NCI-H345 (cell line): Measurements from ENCODE around the gene TNN.

ENCODE experiments used
- DNase-seq: peaks from one replicate; lab custom pipeline; 2025; lab: John Stamatoyannopoulos, UW

Gene TNN

DNA sequence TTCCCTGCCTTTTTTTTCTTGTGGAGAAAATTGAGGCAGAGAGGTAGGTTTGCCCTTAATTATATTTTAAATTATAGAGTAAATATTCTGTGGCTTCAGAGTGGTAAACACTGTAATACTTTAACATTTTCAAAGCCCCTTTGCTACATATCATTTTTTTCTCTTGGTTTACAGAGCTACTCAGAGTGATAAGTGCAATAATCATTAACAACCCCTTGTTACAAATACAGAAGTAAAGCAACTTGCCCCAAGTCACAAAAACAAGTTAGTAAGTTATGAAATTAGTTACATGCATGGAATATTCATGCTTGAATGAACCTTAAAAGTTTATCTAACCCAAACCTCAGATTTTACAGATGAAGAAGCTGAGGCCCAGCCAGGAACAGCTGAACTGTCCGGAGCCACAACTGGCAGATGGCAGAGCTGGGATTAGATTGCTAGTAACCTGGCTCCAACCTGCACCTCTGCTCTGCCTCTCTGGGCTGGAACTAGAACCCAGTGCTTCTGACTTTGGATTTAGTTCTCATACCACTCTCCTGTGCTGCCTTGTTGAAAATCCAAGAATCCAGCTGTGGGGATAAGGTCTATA, 48.7 kb downstream of the TNN start:
- no peak for DNase-seq

DNA sequence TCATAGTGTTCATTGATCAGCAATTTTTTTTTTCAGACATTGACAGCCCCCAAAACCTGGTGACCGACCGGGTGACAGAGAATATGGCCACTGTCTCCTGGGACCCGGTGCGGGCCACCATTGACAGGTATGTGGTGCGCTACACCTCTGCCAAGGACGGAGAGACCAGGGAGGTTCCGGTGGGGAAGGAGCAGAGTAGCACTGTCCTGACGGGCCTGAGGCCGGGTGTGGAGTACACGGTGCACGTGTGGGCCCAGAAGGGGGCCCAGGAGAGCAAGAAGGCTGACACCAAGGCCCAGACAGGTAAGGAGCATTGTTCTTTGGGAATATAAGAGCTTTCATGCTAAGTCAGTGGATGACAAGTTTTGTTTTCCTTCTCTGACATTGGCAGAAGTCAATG, 49.3 kb downstream of the TNN start:
- no peak for DNase-seq

DNA sequence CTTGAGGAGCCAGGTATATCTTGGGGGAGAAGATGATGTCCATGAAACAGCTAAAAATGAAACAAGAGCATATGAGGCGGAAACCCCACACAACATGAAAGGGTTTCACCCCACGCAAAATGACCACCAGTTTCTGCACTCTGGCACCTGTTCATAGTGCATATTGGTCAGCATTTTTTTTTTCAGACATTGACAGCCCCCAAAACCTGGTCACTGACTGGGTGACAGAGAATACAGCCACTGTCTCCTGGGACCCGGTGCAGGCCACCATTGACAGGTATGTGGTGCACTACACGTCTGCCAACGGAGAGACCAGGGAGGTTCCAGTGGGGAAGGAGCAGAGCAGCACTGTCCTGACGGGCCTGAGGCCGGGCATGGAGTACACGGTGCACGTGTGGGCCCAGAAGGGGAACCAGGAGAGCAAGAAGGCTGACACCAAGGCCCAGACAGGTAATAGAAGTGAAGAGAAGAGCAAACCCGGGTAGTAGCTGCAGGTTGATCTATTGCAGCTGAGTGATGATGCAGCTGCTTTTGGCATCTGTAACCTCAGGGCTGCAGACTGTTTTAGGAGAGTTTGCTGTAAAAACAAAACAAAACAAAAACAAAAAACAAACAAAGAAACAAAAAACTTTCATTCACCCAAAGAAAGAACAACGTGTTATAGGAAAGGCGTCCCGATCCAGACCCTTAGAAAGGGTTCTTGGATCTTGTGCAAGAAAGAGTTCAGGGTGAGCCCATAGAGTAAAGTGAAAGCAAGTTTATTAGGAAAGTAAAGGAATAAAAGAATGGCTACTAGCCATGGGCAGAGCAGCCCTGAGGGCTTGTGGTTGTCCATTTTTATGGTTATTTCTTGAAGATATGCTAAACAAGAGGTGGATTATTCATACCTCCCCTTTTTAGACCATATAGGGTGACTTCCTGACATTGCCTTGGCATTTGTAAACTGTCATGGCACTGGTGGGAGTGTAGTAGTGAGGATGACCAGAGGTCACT, 51.0 kb downstream of the TNN start:
- no peak for DNase-seq

DNA sequence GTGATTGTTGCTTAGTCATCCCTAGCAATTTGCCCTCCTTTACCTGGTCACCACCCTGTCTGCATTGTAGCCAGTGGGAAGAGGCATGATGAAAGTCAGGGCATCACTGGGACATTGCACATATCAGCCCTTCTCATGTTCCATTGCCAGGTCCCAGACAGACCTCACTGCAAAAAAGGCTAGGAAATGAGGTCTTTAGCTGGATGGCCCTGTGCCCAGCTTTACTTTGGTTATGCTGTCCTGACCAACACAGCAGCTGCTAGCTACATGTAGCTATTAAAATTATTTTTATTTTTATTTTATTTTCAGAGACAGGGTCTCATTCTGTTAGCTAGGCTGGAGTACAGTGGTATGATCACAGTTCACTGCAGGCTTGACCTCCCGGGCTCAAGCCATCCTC, 52.9 kb downstream of the TNN start:
- DNase-seq = no peak

DNA sequence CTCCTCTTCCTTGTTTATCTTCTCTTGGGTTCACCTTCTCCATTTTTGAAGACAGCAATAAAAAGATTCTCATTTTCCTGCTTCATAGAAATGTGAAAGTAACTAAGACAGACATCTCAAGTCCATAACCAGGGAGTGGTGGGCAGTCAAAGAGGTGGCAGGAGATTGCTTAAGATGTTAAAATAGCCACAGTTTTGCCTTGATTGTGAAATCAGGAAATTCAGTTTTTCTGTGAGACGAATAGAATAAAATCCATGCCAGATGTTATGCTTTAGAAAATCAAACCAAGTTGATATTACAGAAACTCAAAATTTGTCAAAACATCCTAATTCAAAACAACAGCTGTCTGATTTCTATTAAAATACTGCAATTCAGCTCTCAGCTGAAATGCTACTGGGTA, 57.2 kb downstream of the TNN start:
- DNase-seq = no peak

DNA sequence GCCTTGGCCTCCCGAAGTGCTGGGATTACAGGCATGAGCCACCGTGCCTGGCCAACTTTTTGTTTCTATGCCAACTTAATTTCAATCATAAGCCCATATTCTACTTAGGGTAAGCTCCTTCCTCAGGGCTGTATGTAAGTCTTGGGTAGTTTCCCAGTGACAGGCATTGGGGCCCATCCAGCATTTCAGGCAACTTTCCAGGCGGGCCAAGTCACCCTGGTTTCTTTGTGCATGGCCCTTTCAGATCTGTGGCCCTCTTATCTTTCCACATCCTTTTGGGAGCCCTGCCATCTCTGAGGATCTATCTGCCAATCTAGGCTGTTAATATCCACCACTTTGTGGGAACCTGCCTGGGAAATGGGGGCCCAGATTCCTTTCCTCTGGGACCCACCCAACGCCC, 58.7 kb downstream of the TNN start:
- DNase-seq = no peak

DNA sequence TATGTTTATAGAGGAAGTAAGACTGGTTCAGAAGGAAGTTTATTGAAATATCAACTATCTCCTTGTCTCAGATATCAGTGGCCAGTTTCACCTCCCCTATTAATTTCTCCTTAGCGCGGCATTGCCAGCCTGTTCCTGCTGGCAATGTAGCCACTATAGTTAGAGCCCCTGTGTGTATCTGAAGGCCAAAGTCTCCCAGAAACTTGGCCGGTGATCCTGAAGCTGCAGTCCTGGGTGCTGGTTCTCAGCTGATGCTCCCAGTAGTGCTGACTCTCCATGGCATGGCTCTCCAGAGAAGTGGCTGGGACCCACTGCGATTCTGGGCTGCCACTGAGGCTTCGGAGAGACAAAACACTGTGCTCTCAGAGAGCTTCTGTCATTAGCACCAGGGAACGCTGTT, 59.9 kb downstream of the TNN start:
- no peak for DNase-seq

DNA sequence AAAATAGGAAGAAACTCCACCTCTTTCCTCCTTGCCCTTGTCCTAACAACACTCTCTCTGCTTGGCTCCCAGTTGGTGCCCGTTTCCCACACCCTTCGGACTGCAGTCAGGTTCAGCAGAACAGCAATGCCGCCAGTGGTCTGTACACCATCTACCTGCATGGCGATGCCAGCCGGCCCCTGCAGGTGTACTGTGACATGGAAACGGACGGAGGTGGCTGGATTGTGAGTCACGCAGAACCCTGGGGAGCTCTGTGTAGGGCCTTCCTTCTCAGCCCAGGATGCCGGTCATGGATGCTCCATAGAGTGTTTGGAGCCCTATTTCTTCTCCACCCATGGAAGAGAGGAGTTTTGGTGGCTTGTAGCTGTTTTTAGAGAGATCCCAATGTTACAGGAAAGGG, 60.9 kb downstream of the TNN start:
- DNase-seq = no peak

DNA sequence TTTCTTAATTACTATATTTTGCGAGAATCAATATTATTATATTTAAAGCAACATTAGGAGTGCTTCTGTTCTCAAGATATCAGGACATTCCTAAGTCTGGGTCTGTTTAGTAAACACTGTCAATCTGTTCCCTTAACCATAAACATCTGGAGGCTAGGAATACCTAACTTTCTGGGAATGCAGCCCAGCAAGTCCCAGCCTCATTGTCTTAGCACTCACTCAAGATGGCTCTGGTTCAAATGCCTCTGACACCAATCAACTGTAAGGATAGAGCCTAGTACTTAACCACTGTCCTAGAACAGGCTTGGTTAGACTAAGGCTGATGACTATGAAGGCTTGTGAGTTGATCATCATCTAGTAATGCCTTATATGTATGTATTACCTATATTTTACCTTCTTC, 61.5 kb downstream of the TNN start:
- DNase-seq = no peak

DNA sequence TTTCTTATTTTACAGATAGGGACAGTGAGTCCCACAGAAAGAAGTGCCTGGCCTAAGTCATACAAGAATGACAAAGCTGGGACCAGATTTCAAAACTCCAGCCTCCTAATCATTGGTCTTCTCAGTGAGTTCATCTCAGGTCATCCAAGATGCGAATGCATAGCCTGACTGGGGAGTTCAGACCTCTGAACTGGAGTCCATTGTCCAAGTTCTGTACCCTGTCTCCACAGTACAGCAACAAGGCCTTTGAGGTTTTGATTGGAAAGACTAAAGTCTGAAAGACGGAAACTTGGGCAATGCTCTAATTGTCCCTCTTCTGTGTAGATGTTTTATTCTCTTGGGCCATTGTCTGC, 62.0 kb downstream of the TNN start:
- DNase-seq = no peak

DNA sequence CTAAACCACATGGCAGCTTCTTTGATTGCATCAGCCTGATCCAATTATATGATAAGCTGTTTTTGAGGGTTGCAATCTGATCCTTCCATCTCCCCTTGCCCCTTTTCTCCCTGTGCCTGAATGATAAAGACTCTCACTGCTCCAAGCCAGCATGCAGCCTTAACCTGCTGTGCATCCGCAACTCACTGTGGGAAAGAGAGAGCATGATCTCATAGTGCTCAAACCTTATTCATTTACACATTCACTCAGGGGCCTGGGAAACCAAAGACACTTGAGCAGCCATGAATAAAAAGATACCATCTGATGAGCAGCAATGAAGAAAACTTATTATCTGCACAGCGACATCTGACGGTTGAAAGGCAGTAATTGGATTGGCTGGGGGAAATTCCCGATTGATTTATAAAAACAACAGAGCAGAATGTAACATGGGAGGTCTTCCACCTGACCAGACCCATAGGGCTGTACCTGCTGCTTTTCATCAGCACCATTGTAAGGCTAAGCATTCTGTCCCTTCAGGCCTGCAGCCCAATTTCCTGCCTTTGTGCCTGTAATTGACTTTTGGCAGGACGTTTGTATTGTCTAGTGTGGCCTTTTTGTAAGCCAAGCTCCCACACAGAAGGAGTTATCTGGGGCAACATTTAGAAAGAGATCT, 62.5 kb downstream of the TNN start:
- DNase-seq = peak; percentile 58

DNA sequence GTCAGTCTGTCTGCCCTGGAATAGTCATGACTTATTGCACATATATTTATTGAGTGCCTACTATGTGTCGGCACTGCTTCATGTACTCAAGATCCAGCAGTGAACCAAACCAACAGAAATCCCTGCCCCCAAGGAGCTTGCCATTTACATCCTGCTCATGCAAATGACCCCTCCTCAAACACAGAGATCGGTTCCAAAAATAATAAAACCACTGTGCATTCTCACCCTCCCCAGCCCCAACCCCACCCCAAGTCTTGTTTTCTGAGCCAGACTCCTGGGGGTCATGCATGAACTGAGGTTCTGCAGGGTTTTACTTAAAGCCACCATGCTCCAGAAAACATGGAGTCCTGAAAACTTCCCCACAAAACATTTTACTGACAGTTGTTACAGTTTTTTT, 63.0 kb downstream of the TNN start:
- DNase-seq = no peak

DNA sequence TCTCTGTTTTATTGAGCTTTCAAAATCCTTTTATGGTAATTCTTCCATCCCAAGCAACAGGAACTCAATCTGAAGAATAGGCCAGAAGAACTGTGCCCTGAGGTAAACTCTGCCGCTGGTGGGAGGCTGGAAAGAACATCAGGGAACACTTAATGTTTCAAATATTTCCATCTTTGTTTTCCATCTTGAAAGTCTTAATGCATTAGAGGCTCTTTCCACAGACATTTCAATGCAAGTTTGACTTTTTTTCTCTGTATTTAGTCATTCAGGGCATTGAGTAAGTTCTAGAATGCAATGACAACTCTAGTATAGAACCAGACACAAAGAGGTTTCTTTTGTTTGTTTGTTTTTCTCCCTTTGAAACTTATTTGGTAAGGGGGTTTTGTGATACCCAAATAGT, 63.5 kb downstream of the TNN start:
- no peak for DNase-seq

DNA sequence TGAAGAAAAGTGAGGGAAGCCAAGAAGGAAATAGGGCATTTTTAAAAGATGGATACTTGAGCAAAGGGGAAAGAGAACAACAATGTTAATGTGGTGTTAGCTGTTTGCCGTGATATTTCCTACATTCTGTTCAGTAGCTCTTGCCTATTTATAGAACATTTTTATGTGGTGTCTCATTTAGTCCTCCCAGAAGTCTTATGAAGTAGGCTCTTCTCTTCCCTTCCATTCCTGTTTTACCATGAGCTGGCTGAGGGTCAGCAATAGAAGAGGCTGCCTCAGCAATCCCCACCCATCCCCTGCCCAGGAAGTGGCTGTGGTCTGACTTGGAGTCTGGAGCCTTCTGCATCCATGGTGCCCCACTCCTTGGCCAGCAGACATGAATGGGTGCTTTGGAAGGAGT, 64.8 kb downstream of the TNN start:
- no peak for DNase-seq

DNA sequence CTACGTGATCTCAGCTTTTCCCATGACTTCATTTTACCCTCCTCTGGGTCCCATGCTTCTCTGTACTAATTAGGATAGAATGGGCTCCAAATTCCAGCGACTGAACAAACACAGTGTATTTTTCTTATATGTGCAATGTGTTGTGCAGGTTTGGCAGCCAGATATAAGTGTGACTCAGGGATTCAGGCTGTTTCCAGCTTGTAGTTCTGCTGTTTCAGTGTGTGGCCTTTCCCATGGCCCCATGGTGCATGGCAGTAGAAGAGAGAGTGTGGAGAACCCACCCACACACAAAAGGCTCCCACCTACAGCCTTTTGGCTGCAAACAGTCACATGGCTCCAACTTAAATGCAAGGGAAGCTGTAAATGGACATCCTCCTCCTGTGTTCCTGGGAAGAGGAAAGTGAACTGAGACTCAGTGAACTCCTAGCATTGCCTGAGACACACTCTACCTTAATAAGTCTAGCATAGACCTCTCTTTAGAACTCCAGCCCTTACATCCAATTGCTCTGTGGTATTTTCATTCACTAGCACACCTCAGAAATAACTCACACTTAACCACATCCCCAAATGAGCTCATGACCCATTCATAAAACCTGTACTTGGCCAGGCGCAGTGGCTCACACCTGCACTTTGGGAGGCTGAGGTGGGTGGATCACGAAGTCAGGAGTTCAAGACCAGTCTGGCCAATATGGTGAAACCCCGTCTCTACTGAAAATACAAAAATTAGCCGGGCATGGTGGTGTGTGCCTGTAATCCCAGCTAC, 66.2 kb downstream of the TNN start:
- no peak for DNase-seq

DNA sequence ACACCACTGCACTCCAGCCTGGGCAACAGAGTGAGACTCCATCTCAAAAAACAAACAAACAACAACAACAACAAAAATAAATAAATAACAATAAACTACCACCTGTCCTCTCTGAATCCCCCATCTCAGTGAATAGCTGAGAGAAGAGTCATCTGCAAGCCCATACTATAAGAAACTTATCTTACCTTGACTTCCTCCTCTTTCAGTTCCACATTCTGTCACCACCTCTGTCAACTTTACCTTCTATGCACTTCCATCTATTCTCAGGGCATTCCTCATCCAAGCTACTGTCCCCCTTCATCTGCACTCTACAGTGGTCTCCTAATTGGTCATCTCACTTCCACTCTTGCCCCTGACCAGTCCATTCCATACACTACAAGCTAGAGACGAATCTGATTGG, 66.9 kb downstream of the TNN start:
- DNase-seq = no peak

DNA sequence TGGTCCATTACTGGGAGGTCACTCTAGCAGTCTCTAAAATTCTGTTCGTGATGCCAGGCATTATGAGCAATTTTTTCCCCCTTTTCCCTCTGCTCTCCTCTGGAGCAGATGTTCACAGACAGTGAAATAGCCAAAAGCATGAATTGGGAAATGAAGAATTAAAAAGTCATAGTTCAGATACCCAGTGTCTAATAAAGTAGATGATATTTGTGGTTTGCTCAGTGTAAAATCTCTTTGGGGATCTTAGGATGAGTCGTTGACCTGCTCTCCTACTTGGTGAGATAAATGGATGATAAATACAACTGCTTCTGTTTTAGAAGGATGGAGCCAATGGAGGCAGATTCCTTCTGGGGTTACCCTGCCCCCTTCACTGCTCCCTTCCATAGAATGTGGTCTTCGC, 68.6 kb downstream of the TNN start:
- no peak for DNase-seq

DNA sequence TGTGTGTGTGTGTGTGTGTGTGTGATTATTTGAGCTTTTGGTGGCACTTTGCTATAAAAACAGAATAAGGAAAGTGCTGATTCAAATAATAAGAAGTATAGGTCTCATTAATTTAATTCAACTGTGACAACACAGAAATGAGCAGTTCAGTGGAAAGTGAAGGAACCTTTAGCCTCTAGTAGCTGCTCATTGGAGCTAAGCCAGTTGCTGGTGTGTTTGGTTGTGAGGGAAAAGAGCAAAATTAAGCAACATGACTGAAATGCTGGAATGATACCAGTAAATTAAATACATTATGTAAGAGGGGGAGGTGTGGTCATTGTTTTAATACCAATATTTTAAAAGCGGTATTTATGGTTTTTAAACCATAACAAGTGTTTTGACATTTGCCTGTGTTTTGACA, 69.7 kb downstream of the TNN start:
- DNase-seq = no peak

DNA sequence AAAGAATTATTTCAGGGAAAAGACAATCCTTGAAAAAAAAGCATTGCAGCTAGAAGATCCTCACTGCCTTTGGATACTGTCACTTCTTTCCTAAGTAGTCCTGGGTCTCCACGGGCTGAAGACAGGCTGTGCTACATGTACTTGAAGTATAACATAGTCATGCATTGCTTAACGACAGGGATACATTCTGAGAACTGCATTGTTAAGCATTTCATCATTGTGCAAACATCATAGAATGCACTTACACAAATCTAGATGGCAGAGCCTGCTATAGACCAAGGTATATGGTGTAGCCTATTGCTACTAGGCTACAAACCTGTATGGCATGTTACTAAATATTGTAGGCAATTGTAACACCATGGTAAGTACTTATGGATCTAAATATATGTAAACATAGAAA, 70.9 kb downstream of the TNN start:
- no peak for DNase-seq

DNA sequence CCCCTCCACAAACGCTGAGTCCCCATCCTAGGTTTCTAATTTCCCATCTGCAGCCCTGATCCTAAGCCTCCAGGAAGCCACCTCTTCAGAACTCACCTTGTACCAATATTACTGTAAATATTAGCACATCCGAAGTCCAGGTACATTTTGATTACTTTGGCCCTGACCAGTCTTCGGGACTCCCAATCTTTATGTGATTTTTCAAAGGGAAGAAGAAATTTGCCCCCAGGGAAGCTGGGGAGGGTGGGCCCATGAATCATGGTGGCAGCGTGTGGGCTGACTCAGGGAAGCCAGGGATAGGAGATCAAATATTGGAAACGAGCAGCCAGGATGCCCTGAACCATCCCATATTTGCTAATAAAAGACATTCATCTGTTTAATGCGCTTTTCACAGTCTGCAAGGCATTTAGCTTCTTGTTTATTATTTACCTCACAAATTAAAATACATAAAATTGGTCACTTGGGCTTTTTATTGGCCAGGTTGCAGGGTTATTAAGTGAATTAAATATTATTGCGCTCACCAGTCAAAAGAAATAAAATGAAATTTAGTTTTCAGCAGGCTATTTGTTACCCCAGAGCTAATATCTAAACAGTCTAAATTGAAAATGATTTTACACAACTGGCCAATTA, 78.4 kb downstream of the TNN start:
- DNase-seq = no peak

DNA sequence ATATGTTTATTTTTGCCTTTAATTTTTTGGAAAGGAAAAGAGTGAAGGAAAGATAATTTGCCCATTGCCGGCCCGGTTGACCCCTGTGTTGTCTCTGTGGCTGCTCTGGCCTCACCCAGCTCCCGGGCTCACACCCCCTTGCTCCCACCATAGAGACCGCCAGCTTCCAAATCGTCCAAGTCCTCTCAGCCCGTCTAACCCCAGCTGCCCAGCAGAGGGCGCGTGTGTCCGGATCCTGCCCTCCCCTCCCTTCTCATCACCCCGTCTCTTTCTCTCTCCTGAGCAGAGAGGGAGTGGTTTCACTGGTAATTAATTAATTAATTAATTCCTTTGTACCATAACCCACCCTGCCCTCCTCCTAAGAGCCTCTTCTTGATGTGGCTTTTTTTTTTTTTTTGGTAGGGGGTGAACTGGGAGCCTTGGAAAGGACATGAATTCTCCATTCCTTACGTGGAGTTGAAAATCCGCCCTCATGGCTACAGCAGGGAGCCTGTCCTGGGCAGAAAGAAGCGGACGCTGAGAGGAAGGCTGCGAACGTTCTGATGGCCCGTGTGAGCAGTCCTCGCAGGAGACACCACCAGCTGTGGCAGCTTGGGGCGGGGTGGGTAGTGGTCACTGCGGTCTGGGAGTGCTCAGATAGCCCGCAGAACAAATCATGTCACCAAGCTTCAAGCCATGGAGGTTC, 79.0 kb downstream of the TNN start:
- peak; percentile 64 for DNase-seq

DNA sequence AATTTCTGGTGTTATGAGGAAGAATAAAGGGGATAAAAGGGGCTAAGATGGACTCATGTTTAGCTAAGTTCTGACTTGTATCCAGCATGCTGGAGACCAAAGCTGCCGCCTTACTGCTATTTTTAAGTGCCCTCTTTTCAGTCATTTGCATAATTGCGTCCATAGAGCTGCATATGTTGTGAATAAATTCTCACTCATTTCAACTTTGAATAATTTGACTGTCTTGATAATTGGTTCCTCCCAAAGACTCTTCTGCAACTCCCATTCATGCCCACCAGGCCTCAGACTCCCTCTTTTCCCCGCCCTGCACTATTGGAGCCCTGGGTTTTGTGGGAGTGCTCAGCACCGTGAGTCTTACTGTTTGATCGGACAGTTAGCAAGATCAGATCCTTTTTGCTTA, 79.9 kb downstream of the TNN start:
- DNase-seq = no peak
